ENCODE results near the gene NCEH1.

The NCEH1 gene

GRCh38 chr3:172591125-172591605 is 119.7 kb downstream of the NCEH1 start:
- Histone ChIP-seq H2BK120ac (ENCODE audit: low read depth, low read length) (no peak overlapping the region), H4K5ac (ENCODE audit: low read length) (no peak overlapping the region), H2BK5ac (ENCODE audit: low read length) (peak overlapping the region; percentile 28), H3K56ac (ENCODE audit: low read length) (no peak overlapping the region), H3K4me3 (ENCODE audit: low read length) (no peak overlapping the region), H3K4me2 (ENCODE audit: low read length) (no peak overlapping the region), H3K18ac (ENCODE audit: low read length) (no peak overlapping the region), H3K4me1 (ENCODE audit: control insufficient read depth, low read depth, low read length) (peaks cover 3% of the 10 kb centered on the region), H3K36me3 (ENCODE audit: control insufficient read depth, insufficient read depth, low read length) (no peaks in the 10 kb centered on the region), H3K27ac (ENCODE audit: low read depth, low read length) (no peak overlapping the region), H3K4ac (ENCODE audit: low read depth, low read length) (no peak overlapping the region), H2AK5ac (ENCODE audit: low read length) (no peak overlapping the region), H3K79me1 (ENCODE audit: low read length) (no peaks in the 10 kb centered on the region), H3K79me2 (ENCODE audit: control insufficient read depth, insufficient read depth, low read length) (no peaks in the 10 kb centered on the region), H4K8ac (ENCODE audit: low read depth, low read length) (no peak overlapping the region), H3K27me3 (ENCODE audit: insufficient read depth, low read length, poor library complexity) (no peaks in the 10 kb centered on the region), H3K23ac (ENCODE audit: low read length) (no peak overlapping the region), H3K9ac (ENCODE audit: low read length) (no peak overlapping the region), H2BK15ac (replicated peaks; ENCODE audit: low read depth) (no peak overlapping the region)
- DNase-seq = peak; percentile 39
- no CpG with 5 or more reads among the region's 4 CpGs for WGBS (ENCODE audit: extremely low coverage, insufficient coverage, low lambda C conversion rate)

GRCh38 chr3:172586436-172586835 is 124.4 kb downstream of the NCEH1 start:
- H3K79me2 ChIP-seq (ENCODE audit: control insufficient read depth, insufficient read depth, low read length) = no peaks in the 10 kb centered on the region
- H3K27ac ChIP-seq (ENCODE audit: low read depth, low read length) = no peak overlapping the region
- no peak overlapping the region for H2BK5ac ChIP-seq (ENCODE audit: low read length)
- H3K9ac ChIP-seq (ENCODE audit: low read length) = no peak overlapping the region
- H3K27me3 ChIP-seq (ENCODE audit: insufficient read depth, low read length, poor library complexity) = no peaks in the 10 kb centered on the region
- H2BK120ac ChIP-seq (ENCODE audit: low read depth, low read length) = no peak overlapping the region
- H2BK15ac ChIP-seq (replicated peaks; ENCODE audit: low read depth) = no peak overlapping the region
- H3K4me3 ChIP-seq (ENCODE audit: low read length) = no peak overlapping the region
- DNase-seq = no peak
- H3K18ac ChIP-seq (ENCODE audit: low read length) = no peak overlapping the region
- no peak overlapping the region for H3K56ac ChIP-seq (ENCODE audit: low read length)
- H3K4me1 ChIP-seq (ENCODE audit: control insufficient read depth, low read depth, low read length) = peaks cover 2% of the 10 kb centered on the region
- no peaks in the 10 kb centered on the region for H3K79me1 ChIP-seq (ENCODE audit: low read length)
- no peak overlapping the region for H4K8ac ChIP-seq (ENCODE audit: low read depth, low read length)
- no peak overlapping the region for H2AK5ac ChIP-seq (ENCODE audit: low read length)
- H4K5ac ChIP-seq (ENCODE audit: low read length) = no peak overlapping the region
- no peaks in the 10 kb centered on the region for H3K36me3 ChIP-seq (ENCODE audit: control insufficient read depth, insufficient read depth, low read length)
- no peak overlapping the region for H3K4ac ChIP-seq (ENCODE audit: low read depth, low read length)
- no peak overlapping the region for H3K4me2 ChIP-seq (ENCODE audit: low read length)
- no peak overlapping the region for H3K23ac ChIP-seq (ENCODE audit: low read length)

GRCh38 chr3:172585954-172586353 is 124.9 kb downstream of the NCEH1 start:
- H3K4me3 ChIP-seq (ENCODE audit: low read length) = no peak overlapping the region
- WGBS (ENCODE audit: extremely low coverage, insufficient coverage, low lambda C conversion rate) = no CpG with 5 or more reads among the region's 4 CpGs

GRCh38 chr3:172582712-172583111 is 128.2 kb downstream of the NCEH1 start:
- no CpG with 5 or more reads among the region's 1 CpG for WGBS (ENCODE audit: extremely low coverage, insufficient coverage, low lambda C conversion rate)
- H4K8ac ChIP-seq (ENCODE audit: low read depth, low read length) = no peak overlapping the region
- no peak overlapping the region for H3K27ac ChIP-seq (ENCODE audit: low read depth, low read length)
- no peaks in the 10 kb centered on the region for H3K27me3 ChIP-seq (ENCODE audit: insufficient read depth, low read length, poor library complexity)
- no peak overlapping the region for H3K56ac ChIP-seq (ENCODE audit: low read length)
- no peaks in the 10 kb centered on the region for H3K4me1 ChIP-seq (ENCODE audit: control insufficient read depth, low read depth, low read length)
- no peaks in the 10 kb centered on the region for H3K79me1 ChIP-seq (ENCODE audit: low read length)
- no peak overlapping the region for H3K4ac ChIP-seq (ENCODE audit: low read depth, low read length)
- no peak overlapping the region for H3K4me2 ChIP-seq (ENCODE audit: low read length)
- no peak overlapping the region for H4K5ac ChIP-seq (ENCODE audit: low read length)
- no peak overlapping the region for H3K9ac ChIP-seq (ENCODE audit: low read length)
- no peak overlapping the region for H3K18ac ChIP-seq (ENCODE audit: low read length)
- H3K79me2 ChIP-seq (ENCODE audit: control insufficient read depth, insufficient read depth, low read length) = no peaks in the 10 kb centered on the region
- no peak for DNase-seq
- no peak overlapping the region for H2BK5ac ChIP-seq (ENCODE audit: low read length)
- H3K36me3 ChIP-seq (ENCODE audit: control insufficient read depth, insufficient read depth, low read length) = no peaks in the 10 kb centered on the region
- no peak overlapping the region for H2BK120ac ChIP-seq (ENCODE audit: low read depth, low read length)
- H3K23ac ChIP-seq (ENCODE audit: low read length) = no peak overlapping the region
- H2BK15ac ChIP-seq (replicated peaks; ENCODE audit: low read depth) = no peak overlapping the region
- no peak overlapping the region for H3K4me3 ChIP-seq (ENCODE audit: low read length)
- H2AK5ac ChIP-seq (ENCODE audit: low read length) = no peak overlapping the region

More at GRCh38 chr3:172585954-172586353, 124.9 kb downstream of the NCEH1 start:
- H4K5ac ChIP-seq (ENCODE audit: low read length) = no peak overlapping the region
- no peak overlapping the region for H3K23ac ChIP-seq (ENCODE audit: low read length)
- no peak overlapping the region for H3K9ac ChIP-seq (ENCODE audit: low read length)
- DNase-seq = no peak
- no peak overlapping the region for H2BK15ac ChIP-seq (replicated peaks; ENCODE audit: low read depth)
- H3K56ac ChIP-seq (ENCODE audit: low read length) = no peak overlapping the region
- no peaks in the 10 kb centered on the region for H3K79me2 ChIP-seq (ENCODE audit: control insufficient read depth, insufficient read depth, low read length)
- no peak overlapping the region for H3K4ac ChIP-seq (ENCODE audit: low read depth, low read length)
- H2BK5ac ChIP-seq (ENCODE audit: low read length) = no peak overlapping the region
- no peak overlapping the region for H3K18ac ChIP-seq (ENCODE audit: low read length)
- H3K27ac ChIP-seq (ENCODE audit: low read depth, low read length) = no peak overlapping the region
- H3K79me1 ChIP-seq (ENCODE audit: low read length) = no peaks in the 10 kb centered on the region
- no peak overlapping the region for H2BK120ac ChIP-seq (ENCODE audit: low read depth, low read length)
- H4K8ac ChIP-seq (ENCODE audit: low read depth, low read length) = no peak overlapping the region
- H3K27me3 ChIP-seq (ENCODE audit: insufficient read depth, low read length, poor library complexity) = no peaks in the 10 kb centered on the region
- no peak overlapping the region for H3K4me2 ChIP-seq (ENCODE audit: low read length)
- no peaks in the 10 kb centered on the region for H3K4me1 ChIP-seq (ENCODE audit: control insufficient read depth, low read depth, low read length)
- H2AK5ac ChIP-seq (ENCODE audit: low read length) = no peak overlapping the region
- H3K36me3 ChIP-seq (ENCODE audit: control insufficient read depth, insufficient read depth, low read length) = no peaks in the 10 kb centered on the region

- Histone ChIP-seq H3K79me1 (ENCODE audit: low read length) (no peaks in the 10 kb centered on the region), H3K9ac (ENCODE audit: low read length) (no peak overlapping the region), H3K27me3 (ENCODE audit: insufficient read depth, low read length, poor library complexity) (no peaks in the 10 kb centered on the region), H3K4me3 (ENCODE audit: low read length) (no peak overlapping the region), H3K79me2 (ENCODE audit: control insufficient read depth, insufficient read depth, low read length) (no peaks in the 10 kb centered on the region), H4K5ac (ENCODE audit: low read length) (no peak overlapping the region), H4K8ac (ENCODE audit: low read depth, low read length) (no peak overlapping the region), H2AK5ac (ENCODE audit: low read length) (no peak overlapping the region), H2BK120ac (ENCODE audit: low read depth, low read length) (no peak overlapping the region), H3K4me2 (ENCODE audit: low read length) (no peak overlapping the region), H3K56ac (ENCODE audit: low read length) (no peak overlapping the region), H3K27ac (ENCODE audit: low read depth, low read length) (no peak overlapping the region), H2BK15ac (replicated peaks; ENCODE audit: low read depth) (no peak overlapping the region), H3K18ac (ENCODE audit: low read length) (no peak overlapping the region), H3K4ac (ENCODE audit: low read depth, low read length) (no peak overlapping the region), H3K36me3 (ENCODE audit: control insufficient read depth, insufficient read depth, low read length) (no peaks in the 10 kb centered on the region), H3K4me1 (ENCODE audit: control insufficient read depth, low read depth, low read length) (no peaks in the 10 kb centered on the region), H3K23ac (ENCODE audit: low read length) (no peak overlapping the region), H2BK5ac (ENCODE audit: low read length) (no peak overlapping the region)
- no peak for DNase-seq
These were observed 129.1 kb downstream of the NCEH1 start for GRCh38 chr3:172581757-172582166.

GRCh38 chr3:172580680-172581401 is 130.0 kb downstream of the NCEH1 start:
- H2AK5ac ChIP-seq (ENCODE audit: low read length) = no peak overlapping the region
- no peaks in the 10 kb centered on the region for H3K79me2 ChIP-seq (ENCODE audit: control insufficient read depth, insufficient read depth, low read length)
- H3K27me3 ChIP-seq (ENCODE audit: insufficient read depth, low read length, poor library complexity) = no peaks in the 10 kb centered on the region
- H2BK120ac ChIP-seq (ENCODE audit: low read depth, low read length) = no peak overlapping the region
- H3K79me1 ChIP-seq (ENCODE audit: low read length) = no peaks in the 10 kb centered on the region
- no peak overlapping the region for H3K23ac ChIP-seq (ENCODE audit: low read length)
- no peaks in the 10 kb centered on the region for H3K4me1 ChIP-seq (ENCODE audit: control insufficient read depth, low read depth, low read length)
- no peak overlapping the region for H3K56ac ChIP-seq (ENCODE audit: low read length)
- WGBS (ENCODE audit: extremely low coverage, insufficient coverage, low lambda C conversion rate) = no CpG with 5 or more reads among the region's 3 CpGs
- H4K8ac ChIP-seq (ENCODE audit: low read depth, low read length) = no peak overlapping the region
- no peaks in the 10 kb centered on the region for H3K36me3 ChIP-seq (ENCODE audit: control insufficient read depth, insufficient read depth, low read length)
- no peak overlapping the region for H3K18ac ChIP-seq (ENCODE audit: low read length)
- no peak for DNase-seq
- H4K5ac ChIP-seq (ENCODE audit: low read length) = no peak overlapping the region
- H3K4ac ChIP-seq (ENCODE audit: low read depth, low read length) = no peak overlapping the region
- H2BK15ac ChIP-seq (replicated peaks; ENCODE audit: low read depth) = no peak overlapping the region
- no peak overlapping the region for H3K27ac ChIP-seq (ENCODE audit: low read depth, low read length)
- H3K9ac ChIP-seq (ENCODE audit: low read length) = no peak overlapping the region
- H3K4me3 ChIP-seq (ENCODE audit: low read length) = no peak overlapping the region
- H3K4me2 ChIP-seq (ENCODE audit: low read length) = no peak overlapping the region
- H2BK5ac ChIP-seq (ENCODE audit: low read length) = no peak overlapping the region

Measured in mesendoderm (in vitro differentiated cells).